Lung (tissue), 12 donors: ENCODE measurements around the gene LDHD. TPM values are rescaled to one million over a fixed set of nuclear protein-coding genes. Genes with fewer than 3 reads are reported as not detected.
A peak's percentile ranks its signal among the peaks of the same experiment; 100 is the strongest.
"Not testable (repeated sequence)": the region's sequence is repeated elsewhere in the genome, so short reads cannot be mapped to it uniquely, and the experiment has no call there.

ENCODE experiments used
- ATAC-seq: fragments of 200-7000 bp; cut with Tn5 transposase; one replicate; pipeline ENCODE4 v1.9.1; 2020; ENCODE audit warnings: moderate number of reproducible peaks; ENCODE audit not compliant: insufficient read depth, low FRiP score
- DNase-seq, 3 donors: peaks; one replicate each; pipeline ENCODE4 v3.0.0-alpha.2; 2013 to 2017
- H3K27ac ChIP-seq, 2 donors: one replicate each; pipeline ENCODE4 v1.5.1; 2013; ENCODE audit warnings: mild to moderate bottlenecking in 2 of 2, moderate library complexity in 2 of 2, control low read depth in 1 of 2, inconsistent platforms in 1 of 2, low read depth in 1 of 2, low read length in 1 of 2
- H3K27me3 ChIP-seq, 3 donors: one replicate each; pipeline ENCODE4 v1.5.1; 2013; ENCODE audit warnings: low read length in 2 of 3; ENCODE audit not compliant: control insufficient read depth in 3 of 3, insufficient read depth in 3 of 3
- H3K36me3 ChIP-seq, 4 donors: one replicate each; pipeline ENCODE4 v1.5.1; 2013; ENCODE audit warnings: low read length in 4 of 4, mild to moderate bottlenecking in 1 of 4, moderate library complexity in 1 of 4; ENCODE audit not compliant: control insufficient read depth in 4 of 4, insufficient read depth in 4 of 4
- H3K4me1 ChIP-seq, 5 donors: one replicate each; pipeline ENCODE4 v1.5.1; 2013; ENCODE audit warnings: low read length in 5 of 5, mild to moderate bottlenecking in 2 of 5, moderate library complexity in 1 of 5; ENCODE audit not compliant: control insufficient read depth in 5 of 5, insufficient read depth in 5 of 5
- H3K4me3 ChIP-seq: one replicate; pipeline ENCODE4 v1.5.1; 2013; ENCODE audit warnings: mild to moderate bottlenecking, control low read depth, moderate library complexity
- H3K9ac ChIP-seq, 2 donors: one replicate each; pipeline ENCODE4 v1.5.1; 2013; ENCODE audit warnings: low read length in 2 of 2, control low read depth in 1 of 2; ENCODE audit not compliant: insufficient read depth in 1 of 2
- H3K9me3 ChIP-seq, 4 donors: one replicate each; pipeline ENCODE4 v1.5.1; 2013; ENCODE audit warnings: low read length in 3 of 4, mild to moderate bottlenecking in 1 of 4, moderate library complexity in 1 of 4; ENCODE audit not compliant: control insufficient read depth in 4 of 4, insufficient read depth in 3 of 4
- CTCF ChIP-seq: IDR thresholded peaks from 2 replicates; pipeline ENCODE4 v1.5.1; 2012; ENCODE audit warnings: mild to moderate bottlenecking; ENCODE audit errors: control extremely low read depth, extremely low read depth
- WGBS, 2 donors: extraction: QIAGEN DNeasy Blood & Tissue Kit; methylation state at CpG; one replicate each; pipeline ENCODE4 v1.1.7; 2013; 5-methylcytosine and 5-hydroxymethylcytosine counted together
- polyA plus RNA-seq, 2 donors: library from polyadenylated mRNA; stranded (reverse); fragments of 200-250 nt; gene quantifications; one replicate each; pipeline ENCODE4 v1.2.1, GENCODE V29; 2013
- total RNA-seq, 2 donors: library from RNA; depleted of rRNA in 1 of 2; stranded (reverse); fragments of >200 nt in 1 of 2; gene quantifications; one replicate each; pipeline ENCODE4 v1.2.1, GENCODE V29; 2014 to 2021
- donor health status: control.
- donor health status: control.
- donor health status: Bipolar disorder and iron deficiency.
- donor health status: healthy.
- donor health status: DM: yes; HTN: yes; CAD: no.

Gene LDHD
- total and polyA plus RNA-seq, 4 donors = 4.3 to 17.0 (median 8.1) TPM

GRCh38 chr16:75093598-75094540, 22.7 kb downstream of the LDHD start:
- no peak overlapping the region for H3K9ac ChIP-seq
- no peaks in the 10 kb centered on the region for H3K9me3 ChIP-seq
- peaks cover 2 to 38% (median 20%) of the 10 kb centered on the region in 5 donors for H3K4me1 ChIP-seq
- H3K27ac ChIP-seq = peak overlapping the region in 1 of 2 donors; percentile 6
- 88 to 91% methylated on average over 23 of the region's 23 CpGs for WGBS, 2 donors
- TF ChIP-seq CTCF = no peak
- no peak for ATAC-seq
- no peak for DNase-seq
- H3K4me3 ChIP-seq = no peak overlapping the region
- no peaks in the 10 kb centered on the region for H3K27me3 ChIP-seq
- H3K36me3 ChIP-seq = peaks cover 0 to 12% (median 3%) of the 10 kb centered on the region in 4 donors

GRCh38 chr16:75092777-75093176, 23.8 kb downstream of the LDHD start:
- Histone ChIP-seq H3K27ac (no peak overlapping the region), H3K4me1 (peaks cover 10 to 39% (median 13%) of the 10 kb centered on the region in 5 donors), H3K9me3 (no peaks in the 10 kb centered on the region), H3K27me3 (no peaks in the 10 kb centered on the region), H3K36me3 (peaks cover 0 to 12% (median 3%) of the 10 kb centered on the region in 4 donors), H3K9ac (no peak overlapping the region), H3K4me3 (no peak overlapping the region)
- DNase-seq = no peak
- 76 to 78% methylated on average over 7 of the region's 7 CpGs for WGBS, 2 donors
- no peak for TF ChIP-seq CTCF
- no peak for ATAC-seq

- not testable (repeated sequence) for H3K27ac ChIP-seq, H3K4me3 ChIP-seq, H3K9me3 ChIP-seq, ATAC-seq, H3K27me3 ChIP-seq, DNase-seq, H3K9ac ChIP-seq
- Histone ChIP-seq H3K36me3 (peaks cover 0 to 12% (median 3%) of the 10 kb centered on the region in 4 donors), H3K4me1 (peaks cover 19 to 42% (median 23%) of the 10 kb centered on the region in 5 donors)
- 68 to 88% methylated on average over 3 of the region's 3 CpGs for WGBS, 2 donors
Measured at GRCh38 chr16:75091619-75092018, 25.0 kb downstream of the LDHD start.

- not testable (repeated sequence) for H3K27me3 ChIP-seq, H3K9ac ChIP-seq, H3K27ac ChIP-seq, ATAC-seq, DNase-seq, H3K9me3 ChIP-seq, H3K4me3 ChIP-seq
- peaks cover 20 to 42% (median 24%) of the 10 kb centered on the region in 5 donors for H3K4me1 ChIP-seq
- H3K36me3 ChIP-seq = peaks cover 0 to 12% (median 3%) of the 10 kb centered on the region in 4 donors
- WGBS, 2 donors = 85 to 94% methylated on average over 6 of the region's 6 CpGs
Measured at GRCh38 chr16:75090899-75091298, 25.7 kb downstream of the LDHD start.
